ENCODE measurements around the gene TBX15.

DNA sequence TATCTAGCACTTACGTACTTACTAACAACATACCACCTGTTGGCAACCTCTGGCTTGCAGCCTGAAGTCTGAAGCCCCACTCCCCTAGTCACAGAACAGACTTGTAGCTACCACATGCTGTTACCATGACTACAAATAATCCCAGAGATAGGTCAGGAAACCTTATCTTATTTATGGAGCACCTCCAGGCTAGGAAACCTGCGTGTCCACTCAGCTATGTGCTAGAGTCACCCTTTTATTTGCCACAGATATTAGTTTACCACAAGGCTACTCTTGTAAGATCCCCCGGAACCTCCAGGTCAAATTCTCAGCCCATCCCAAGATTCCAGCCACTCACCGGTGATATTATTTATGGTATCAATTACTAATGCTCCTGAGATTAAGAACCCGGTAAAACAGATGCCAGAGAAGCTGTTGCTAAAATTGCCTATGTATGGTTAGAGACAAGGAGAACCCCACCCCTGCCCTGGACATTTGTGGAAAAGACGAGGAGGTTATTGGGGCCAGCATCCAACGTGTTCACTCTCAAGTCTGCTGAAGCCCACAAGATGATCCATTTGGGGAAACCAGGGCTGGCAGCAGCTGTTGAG lies 116.5 kb downstream of the TBX15 start:
- TF ChIP-seq CTCF (IDR thresholded peaks at IDR 0.05) = no peak
- TF ChIP-seq POLR2A (IDR thresholded peaks at IDR 0.05) = no peak
